Stimulated activated CD8-positive, alpha-beta memory T cell treated with anti-CD3 and anti-CD28 coated beads, Interleukin-4, amount 100 ng/mL, for 4 hours (primary cell): ENCODE measurements around the gene C1QB.

Source experiments
- DNase-seq, 2 donors: peaks; one replicate each; pipeline ENCODE4 v3.0.0-alpha.2; 2020; ENCODE audit warnings: low read depth in 2 of 2, low spot score in 1 of 2

Gene C1QB, protein sequence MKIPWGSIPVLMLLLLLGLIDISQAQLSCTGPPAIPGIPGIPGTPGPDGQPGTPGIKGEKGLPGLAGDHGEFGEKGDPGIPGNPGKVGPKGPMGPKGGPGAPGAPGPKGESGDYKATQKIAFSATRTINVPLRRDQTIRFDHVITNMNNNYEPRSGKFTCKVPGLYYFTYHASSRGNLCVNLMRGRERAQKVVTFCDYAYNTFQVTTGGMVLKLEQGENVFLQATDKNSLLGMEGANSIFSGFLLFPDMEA

DNA sequence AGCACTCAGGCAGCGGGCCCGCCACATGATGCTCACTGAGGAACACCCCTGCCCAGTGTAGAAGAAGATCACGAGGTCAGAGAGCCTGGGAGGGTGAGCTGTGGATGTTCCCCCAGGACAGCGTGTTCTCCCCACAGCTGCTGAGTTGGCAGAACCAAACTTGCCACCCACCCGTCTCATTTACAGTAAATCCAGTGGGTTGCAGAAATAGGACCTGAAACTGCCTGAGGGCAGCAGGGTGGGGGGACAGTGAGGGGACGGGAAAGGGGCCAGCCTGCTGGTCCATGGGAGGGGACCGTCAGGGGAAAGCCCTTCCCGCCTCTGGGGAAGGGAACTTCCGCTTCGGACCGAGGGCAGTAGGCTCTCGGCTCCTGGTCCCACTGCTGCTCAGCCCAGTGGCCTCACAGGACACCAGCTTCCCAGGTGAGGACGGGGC is at the start of gene C1QB:
C1QB (plus strand) TSS at position 356 of the 436 bp plus-strand sequence. CDS start 6,227 bp downstream, outside the sequence.
- DNase-seq = no peak

DNA sequence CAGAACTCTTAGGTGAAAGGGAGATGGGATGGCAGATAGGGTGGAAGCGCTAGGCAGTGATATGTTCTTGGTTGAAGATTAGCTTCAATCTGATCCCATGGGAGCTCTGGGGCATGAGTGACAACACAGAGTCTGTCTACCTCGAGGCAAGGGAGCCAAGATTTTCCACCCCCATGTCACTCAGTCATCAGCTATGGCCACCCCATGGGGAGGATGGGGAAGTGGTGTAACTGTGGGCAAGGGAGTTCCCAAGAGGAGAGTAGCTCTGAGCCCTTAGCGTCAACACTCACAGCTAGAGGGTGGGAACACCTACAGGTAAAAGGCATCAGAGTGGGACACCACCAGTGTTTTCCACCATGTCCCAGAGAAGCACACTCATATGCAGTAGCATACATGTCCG is 46.9 kb upstream of the C1QB start:
- no peak for DNase-seq

DNA sequence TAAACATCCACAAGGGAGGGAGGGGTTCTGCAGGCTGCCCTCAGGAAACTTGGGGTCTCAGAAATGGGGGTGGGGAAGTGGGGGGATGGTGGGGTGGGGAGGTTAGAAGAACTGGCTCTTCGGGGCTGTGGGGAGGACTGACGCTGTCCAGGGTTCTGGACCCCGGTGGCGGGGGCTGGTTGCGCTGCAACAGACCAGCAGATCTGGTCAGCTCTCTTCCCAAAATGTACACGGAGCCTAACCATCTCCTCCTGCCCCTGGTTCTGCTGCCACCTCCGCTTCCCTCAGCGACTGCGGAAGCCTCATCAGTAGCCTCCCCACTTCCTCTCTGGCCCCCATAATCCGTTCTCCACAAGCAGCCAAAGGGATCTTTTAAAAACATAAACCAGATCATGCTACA is 45.9 kb upstream of the C1QB start:
- DNase-seq = no peak

DNA sequence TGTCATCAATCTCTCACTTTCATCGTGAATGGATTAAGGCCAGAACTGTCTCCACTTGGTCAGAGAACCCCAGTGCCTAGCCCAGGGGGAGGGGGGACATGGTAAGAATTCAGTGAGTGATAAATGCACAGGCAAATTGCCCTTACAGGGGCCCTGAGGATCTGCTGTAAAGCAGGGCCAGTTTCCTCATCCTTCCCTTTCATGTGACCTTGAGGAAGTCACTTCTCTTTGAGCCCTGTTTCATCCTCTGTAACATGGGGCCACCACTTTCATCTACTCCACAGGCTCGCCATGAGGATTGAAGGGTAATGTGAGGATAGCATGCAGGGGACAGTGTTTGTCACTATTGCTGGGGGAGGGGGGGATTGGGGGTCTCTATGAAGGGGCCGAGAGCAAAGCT is 44.7 kb upstream of the C1QB start:
- DNase-seq = no peak

DNA sequence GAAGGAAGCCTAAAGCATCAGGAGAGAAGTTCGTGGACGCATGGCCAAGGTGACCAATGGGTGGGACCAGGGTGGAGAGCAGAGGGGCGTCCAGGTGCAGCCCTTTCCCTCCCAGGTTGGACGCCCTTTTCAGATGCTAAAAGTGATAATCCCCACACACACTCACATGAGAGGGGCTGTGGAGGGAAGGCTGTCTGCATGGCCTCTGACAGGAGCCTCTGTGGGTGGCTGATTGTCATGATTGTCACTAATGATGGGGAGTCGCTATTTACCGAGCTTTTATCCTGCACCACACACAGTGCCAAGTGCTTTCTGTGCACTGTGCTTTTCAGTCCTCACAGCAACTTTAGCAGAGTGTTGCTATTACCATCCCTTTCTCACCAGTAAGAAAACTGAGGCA is 43.7 kb upstream of the C1QB start:
- DNase-seq = no peak

DNA sequence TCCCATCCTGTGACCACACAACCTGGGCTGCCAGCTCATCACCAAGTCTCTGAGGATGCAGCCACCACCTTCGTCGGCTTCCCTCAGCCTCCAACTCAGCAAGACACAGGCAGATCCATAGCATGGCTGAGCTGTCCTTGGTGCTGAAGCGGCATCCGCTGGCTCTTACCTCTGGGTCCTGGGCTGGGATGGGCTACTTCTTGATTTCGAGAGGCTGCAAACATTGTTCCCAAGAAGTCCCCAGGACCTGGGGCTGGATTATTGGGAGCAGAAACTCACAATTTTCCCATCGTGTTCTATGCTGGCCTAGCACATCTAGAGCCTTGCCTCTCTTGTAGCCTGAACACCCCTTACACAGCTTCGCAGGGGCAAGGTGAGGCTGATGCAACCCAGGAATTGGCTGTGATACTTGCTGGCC is 41.5 kb upstream of the C1QB start:
- DNase-seq = no peak

DNA sequence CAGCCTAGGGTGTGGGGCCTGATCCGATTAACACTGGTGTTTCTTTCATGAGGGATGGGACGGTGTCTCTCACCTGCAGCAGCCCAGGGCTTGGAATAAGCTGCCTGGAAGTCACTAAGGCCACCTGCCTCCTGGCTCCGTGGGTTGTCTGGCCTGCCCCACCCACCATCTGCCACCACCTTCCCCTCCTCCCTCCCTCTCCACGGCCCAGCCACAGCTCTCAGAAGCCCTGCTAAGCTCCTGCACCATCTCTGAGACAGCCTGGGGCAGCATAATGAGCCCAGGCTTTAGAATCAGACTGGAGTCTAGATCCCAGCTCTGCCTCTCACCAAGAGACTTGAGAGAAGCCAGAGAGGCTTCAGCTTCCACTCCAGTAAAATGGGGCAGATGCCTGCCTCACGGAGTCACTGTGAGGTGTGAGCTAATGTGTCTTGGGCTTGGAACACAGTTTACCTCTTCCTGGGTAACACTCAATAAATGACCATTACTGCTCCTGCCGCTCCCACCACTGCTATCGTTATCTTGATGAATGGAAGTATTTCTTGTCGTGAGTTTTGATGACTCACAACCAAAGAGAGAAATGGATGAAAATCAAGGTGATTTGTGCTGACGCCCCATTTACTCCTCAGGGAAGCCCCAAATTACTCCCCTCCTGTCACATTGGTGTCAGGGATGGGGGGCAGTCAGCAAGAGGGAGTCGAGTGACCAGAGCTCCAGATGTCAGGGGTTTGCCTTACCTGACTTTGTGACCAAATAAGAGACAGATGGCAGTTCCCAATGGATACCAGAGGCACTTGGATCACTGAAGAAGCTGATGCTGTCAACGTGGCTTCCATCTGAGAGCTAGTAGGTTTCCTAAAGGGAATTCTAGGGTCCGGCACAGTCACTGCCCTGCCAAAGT is 40.1 kb upstream of the C1QB start:
- DNase-seq = no peak

DNA sequence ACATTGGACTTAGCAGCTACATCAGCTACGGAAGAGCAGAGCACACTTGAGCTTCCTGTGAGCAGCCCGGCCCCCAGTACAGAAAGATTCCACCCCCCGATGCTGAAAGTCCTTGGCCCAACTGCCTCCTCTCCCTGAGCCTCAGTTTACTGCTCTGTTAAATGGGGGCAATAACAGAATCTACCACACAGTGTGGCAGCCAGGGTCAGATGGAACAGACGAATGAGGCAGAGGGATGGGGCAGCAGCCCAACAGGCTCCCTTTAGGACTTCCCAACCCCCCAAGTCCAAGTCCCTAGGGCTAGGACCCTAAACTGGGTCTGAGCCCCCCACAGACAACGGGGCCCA is 39.5 kb upstream of the C1QB start:
- DNase-seq = no peak

DNA sequence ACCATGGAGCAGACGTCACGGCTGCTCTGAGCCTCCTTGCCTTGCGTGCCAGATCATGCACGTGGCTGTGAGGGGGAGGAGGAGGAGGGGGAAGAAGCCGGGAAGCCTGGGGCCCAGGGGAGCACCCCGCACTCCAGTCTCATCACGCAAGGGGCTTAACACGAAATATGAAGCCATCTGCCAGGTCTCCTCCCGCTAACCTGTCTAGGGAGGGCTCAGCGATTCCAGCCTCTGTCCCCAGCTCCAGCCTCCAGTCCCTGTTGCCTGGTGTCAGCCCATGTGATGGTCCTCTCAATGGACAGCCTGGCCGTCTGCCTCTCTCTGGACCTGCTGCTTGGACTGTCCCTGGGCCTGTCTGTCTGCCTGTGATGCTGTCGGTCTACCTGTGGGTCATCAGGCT is 39.1 kb upstream of the C1QB start:
- no peak for DNase-seq

DNA sequence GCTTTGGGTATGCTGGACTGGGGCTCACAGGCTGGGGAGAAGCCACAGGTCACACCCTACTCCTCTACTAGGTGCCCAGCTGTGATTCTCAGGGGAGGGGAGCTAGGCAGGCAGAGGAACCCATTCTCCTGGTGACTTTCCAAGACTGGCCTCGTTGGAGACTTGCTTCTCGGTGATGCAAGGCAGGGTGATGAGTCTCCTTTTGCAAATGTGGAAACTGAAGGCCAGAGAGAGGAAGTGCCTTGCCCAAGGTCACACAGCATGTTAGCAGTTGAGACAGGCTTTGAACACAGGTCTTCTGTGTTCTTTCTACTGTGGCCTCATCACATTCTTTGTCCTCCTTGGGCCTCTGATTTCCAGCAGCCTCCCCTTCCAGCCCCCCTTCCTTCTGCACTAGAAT is 37.1 kb upstream of the C1QB start:
- no peak for DNase-seq

DNA sequence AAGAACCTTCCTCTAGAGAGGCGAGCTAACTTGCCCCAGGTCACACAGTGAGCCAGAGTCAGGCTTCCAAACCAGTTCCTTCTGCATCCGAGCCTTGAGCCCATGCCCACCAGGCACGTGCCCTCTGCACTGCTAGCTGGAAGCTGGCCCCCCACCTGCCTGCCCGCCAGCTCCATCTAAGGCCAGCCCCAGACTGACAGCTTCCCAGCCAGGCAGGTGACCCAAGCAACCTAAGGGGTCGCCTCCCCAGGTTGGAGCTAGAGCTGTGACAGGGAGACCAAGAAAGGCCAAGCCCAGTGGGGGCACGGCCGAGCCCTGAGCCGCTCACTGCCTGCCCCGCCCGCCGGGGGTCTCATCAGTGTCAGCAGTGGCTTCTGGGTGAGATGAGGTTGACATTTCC is 36.5 kb upstream of the C1QB start:
- no peak for DNase-seq

DNA sequence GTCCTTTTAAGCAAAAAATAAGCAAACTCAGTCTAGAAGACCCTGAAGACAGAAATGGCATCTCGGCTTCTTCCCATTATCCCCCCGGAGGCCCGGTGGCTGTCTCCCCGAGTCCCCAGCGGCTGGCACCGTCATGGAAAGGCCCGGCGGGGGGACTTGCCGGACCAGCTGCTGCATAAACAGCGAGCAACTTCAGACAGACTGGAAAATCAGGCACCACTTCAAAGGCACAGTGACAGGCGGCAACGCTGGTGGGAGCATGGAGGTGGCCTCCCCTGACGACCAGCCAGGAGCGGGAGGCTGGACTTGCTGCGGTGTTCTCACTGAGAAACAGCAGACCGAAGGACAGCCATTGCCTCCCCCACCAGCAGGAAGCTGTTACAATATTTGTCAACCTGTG is 35.0 kb upstream of the C1QB start:
- DNase-seq = no peak

DNA sequence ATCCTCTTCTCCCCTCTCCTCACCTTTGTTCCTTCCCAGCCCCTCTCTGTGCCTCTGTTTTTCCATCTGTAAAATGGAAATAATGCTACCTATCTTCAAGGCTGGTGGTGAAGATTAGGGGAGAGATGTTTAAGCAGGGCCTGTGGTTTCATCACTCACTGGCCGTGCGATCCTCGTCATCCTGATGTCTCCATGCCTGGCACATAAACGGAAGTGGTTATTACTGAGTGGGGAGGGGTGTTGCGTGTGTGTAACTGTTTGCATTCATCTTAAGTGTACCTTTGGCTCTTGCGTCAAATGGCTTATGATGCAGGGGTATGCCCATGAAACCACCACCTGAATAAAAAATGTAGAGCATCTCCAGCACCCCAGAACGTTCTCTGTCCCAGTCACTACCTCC is 33.8 kb upstream of the C1QB start:
- no peak for DNase-seq

DNA sequence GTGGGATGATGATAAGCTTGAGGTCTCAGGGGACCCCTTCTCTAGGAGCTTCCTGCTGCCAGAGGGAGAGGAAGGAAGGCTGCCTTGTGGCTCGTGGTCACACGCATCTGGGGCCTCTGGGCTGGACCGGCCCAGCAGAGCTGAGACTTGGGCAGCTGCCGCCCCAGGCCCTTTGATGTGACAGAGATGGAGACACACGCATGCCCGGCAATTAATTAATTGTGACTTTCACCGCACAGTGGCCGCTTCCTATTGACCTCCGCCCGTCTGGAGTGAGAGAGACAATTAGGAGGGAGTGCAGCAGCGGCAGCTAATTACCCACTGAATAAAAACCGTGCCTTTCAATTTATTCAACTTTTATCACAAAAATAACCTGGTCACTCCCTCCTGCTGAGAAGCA is 33.2 kb upstream of the C1QB start:
- DNase-seq = no peak

DNA sequence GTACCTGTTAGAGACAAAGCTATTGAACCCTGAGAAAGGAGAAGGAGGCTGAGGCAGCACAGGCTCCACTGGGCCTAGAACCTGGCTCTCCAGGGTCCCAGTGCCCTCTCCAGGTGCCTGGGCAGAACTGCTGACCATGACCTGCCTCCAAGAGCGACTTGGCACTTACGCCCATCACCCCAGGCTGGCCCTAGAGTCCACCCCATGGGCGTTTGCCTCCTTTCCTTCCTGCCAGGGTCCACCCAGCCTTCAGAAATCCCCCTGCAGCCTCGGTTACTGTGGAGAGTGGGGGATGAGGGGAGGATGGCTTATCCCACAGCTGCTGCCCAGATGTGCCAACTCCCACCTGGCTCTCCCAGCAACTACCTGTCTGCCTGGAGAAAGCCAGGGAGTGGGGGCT is 31.3 kb upstream of the C1QB start:
- no peak for DNase-seq

DNA sequence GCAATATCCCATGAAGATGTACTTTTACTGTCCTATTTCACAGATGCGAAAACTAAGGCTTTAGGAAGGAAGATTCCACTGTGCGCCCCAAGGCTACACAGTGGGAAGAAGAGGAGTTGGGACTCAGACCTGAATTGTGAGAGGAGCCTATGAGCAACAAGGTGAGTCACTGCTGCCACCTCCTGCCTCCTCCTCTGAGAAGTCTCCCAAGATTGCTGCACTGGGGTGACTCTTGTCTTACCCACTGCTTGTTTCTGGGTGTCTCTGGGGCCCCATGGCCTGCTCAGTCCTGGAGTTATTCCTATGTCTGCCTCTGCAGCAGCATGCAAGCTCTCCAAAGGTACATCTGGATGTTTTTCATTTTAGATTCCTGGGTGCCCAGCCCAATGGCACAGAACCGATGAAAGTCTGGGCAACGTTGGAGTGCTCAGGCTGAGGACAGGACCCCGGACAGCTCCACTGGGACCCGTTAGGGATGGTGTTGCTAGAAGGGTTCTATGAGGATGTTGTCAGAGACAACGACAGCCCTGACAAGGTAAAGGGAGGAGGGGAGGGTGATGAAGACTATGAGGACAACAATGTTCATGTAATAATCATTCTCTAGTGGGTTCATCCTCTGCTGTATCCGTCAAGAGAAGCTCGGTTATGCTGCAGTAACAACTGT is 27.6 kb upstream of the C1QB start:
- no peak for DNase-seq

DNA sequence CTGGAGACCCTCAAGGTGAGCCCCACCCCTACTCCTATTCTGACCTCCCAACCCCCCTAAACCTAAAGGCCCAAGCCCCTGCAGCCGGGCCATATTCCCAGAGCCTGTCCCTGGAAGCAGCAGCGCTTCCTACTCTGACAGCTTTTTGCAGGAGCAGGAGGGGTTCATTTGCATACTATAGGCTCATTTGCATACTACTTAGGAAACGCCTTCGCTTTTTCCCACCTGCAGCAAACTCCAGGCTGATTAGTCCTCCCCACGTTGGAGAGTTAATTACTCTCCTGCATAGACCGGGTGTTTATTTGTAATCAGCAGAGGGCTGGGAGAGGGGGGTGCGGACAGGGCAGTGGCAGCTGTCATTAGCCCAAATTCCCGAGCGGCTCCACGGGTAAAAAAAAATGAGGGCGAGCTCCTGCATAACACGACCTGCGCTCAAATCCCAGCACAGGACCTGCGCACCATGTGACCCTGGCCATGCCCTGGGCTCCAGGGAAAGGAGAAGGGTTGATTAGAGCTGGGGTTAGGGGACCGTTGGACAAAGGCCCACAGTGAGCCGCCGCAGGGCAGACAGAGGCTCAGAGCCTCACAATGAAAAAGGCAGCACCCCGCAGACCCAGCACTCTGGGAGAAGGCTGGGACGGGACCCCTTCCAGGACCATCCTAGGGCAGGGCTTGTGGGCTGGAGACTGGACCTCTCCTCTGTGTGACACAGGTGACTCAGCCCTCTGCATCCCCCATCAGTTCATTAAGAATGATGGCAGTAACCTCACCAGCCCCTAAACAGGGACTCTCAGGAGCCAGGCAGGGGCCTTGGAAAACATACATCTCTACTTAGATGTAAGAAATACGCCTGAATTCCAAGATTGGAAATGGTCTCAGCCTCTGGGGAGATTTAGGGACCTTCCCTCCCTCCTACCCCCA is 26.5 kb upstream of the C1QB start:
- DNase-seq = no peak

DNA sequence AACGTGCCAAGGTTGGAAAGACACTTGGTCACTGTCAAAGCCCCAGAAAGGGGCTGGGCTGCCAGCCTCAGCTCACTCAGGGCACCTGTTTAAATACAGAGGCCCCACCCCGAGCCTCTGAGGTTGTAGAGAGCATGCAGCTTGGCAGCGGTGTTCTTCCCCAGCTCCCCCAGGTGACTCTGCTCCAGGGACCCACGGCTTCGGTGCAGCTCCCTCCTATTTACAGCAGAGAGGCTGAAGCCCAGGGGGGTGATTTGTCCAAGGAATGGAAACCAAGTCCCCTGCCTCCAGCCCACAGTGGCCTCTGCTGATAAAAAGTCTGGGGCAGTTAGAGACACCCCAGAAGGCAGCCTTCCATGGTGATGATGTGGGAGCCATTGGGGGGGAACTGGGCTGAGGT is 25.7 kb upstream of the C1QB start:
- no peak for DNase-seq

DNA sequence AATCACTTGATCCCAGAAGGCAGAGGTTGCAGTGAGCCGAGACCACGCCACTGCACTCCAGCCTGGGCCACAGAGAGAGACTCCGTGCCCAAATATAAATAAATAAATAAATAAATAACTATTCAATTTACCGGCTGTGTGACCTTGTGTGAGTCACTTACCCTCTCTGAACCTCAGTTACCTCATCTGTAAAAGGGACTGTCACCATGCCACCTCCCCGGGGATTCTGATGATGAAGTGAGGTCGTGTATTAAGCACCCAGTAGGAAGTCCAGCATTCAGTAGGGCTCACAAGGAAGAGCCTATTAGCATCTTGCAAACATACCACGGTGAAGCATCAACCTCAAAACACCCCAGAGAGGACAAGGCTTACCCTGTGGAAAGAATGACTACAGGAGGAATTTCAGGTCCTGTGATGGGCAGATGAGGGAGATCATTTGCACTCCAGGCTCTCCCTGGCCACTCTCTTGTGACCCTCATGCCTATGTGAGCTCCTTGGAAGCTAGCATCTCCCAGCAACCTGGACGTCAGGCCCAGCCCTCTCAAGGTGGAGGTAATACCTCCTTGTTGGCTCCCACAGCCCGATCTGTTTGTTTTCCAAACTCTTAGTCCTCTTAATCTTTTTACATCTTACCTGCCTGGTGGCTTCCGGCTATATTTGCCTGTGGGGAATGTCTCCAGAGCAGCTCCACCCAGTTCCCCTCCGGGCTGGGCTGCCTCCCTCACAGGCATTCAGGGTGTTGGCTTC is 24.2 kb upstream of the C1QB start:
- no peak for DNase-seq

DNA sequence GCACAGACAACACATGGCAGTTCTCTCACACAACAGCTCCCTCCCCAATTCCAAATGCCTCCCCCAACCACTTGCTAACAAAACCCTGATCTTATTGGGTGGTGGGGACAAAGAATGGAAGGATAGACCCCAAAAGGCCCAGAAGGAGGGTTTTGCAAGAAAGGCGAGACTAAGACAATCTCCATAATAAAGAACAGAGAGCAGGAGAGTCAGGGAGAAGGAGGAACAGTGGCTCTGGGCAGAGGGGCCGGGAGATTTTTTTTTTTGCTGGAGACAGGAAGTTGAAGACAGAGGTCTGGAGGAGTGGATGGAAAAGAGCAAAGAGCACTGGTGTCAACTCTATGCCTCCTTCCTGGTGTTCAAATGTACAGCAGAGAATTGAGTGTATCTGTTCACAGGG is 23.1 kb upstream of the C1QB start:
- DNase-seq = no peak
